Ascending aorta (tissue), 2 donors: ENCODE measurements around the gene SULT2B1. TPM values are rescaled to one million over a fixed set of nuclear protein-coding genes. Genes with fewer than 3 reads are reported as not detected.
A peak's percentile ranks its signal among the peaks of the same experiment; 100 is the strongest.
"Not testable (repeated sequence)": the region's sequence is repeated elsewhere in the genome, so short reads cannot be mapped to it uniquely, and the experiment has no call there.

ENCODE experiments used
- DNase-seq, 2 donors: peaks; one replicate each; pipeline ENCODE4 v3.0.0-alpha.2; 2019; ENCODE audit warnings: low spot score in 2 of 2
- H3K27ac ChIP-seq, 2 donors: fragments of 200-600 bp; sonication (generic); one replicate each; pipeline ENCODE4 v1.5.1; 2016 to 2017; ENCODE audit warnings: mild to moderate bottlenecking in 1 of 2
- H3K27me3 ChIP-seq: fragments of 200-600 bp; sonication (generic); one replicate; pipeline ENCODE4 v1.5.1; 2017
- H3K36me3 ChIP-seq, 2 donors: fragments of 200-600 bp; sonication (generic); one replicate each; pipeline ENCODE4 v1.5.1; 2016
- H3K4me1 ChIP-seq, 2 donors: fragments of 200-600 bp; sonication (generic); one replicate each; pipeline ENCODE4 v1.5.1; 2016 to 2017; ENCODE audit warnings: mild to moderate bottlenecking in 1 of 2
- H3K4me3 ChIP-seq, 2 donors: fragments of 200-600 bp; sonication (generic); one replicate each; pipeline ENCODE4 v1.5.1; 2016 to 2017; ENCODE audit warnings: mild to moderate bottlenecking in 1 of 2
- H3K9me3 ChIP-seq, 2 donors: fragments of 200-600 bp; sonication (generic); one replicate each; pipeline ENCODE4 v1.5.1; 2016
- CTCF ChIP-seq, 3 experiments: fragments of 200-600 bp in 2 of 3; fragments of 450-650 bp in 1 of 3; sonication (generic) in 2 of 3; IDR thresholded peaks; one replicate each; pipeline ENCODE4 v1.5.1; 2016 to 2019; ENCODE audit warnings: antibody characterized with exemption in 3 of 3, mild to moderate bottlenecking in 1 of 3, moderate library complexity in 1 of 3
- intact Hi-C: fragments of 100-400 bp; cut with DNase I; formaldehyde crosslinking; loops from one replicate; pipeline ENCODE4 v1.15.1; 2023
- total RNA-seq: library from RNA; depleted of rRNA; stranded (reverse); fragments of >200 nt; gene quantifications from one replicate; pipeline ENCODE4 v1.1.0, GENCODE V29; 2016

The SULT2B1 gene
- total RNA-seq, 1 donor from 2014 or later: not detected

- TF ChIP-seq CTCF (IDR thresholded peaks at IDR 0.05): no peak
- Histone ChIP-seq H3K27ac (no peak overlapping the region), H3K36me3 (no peaks in the 10 kb centered on the region), H3K4me1 (peaks cover 0 to 15% of the 10 kb centered on the region in 2 donors), H3K27me3 (peaks cover 4% of the 10 kb centered on the region), H3K9me3 (no peaks in the 10 kb centered on the region), H3K4me3 (peak overlapping the region in 1 of 2 donors; percentile 64)
- intact Hi-C loops: no loop called here
- DNase-seq: no peak
These were observed 39.3 kb upstream of the SULT2B1 start for GRCh38 chr19:48512504-48513288.

DNA sequence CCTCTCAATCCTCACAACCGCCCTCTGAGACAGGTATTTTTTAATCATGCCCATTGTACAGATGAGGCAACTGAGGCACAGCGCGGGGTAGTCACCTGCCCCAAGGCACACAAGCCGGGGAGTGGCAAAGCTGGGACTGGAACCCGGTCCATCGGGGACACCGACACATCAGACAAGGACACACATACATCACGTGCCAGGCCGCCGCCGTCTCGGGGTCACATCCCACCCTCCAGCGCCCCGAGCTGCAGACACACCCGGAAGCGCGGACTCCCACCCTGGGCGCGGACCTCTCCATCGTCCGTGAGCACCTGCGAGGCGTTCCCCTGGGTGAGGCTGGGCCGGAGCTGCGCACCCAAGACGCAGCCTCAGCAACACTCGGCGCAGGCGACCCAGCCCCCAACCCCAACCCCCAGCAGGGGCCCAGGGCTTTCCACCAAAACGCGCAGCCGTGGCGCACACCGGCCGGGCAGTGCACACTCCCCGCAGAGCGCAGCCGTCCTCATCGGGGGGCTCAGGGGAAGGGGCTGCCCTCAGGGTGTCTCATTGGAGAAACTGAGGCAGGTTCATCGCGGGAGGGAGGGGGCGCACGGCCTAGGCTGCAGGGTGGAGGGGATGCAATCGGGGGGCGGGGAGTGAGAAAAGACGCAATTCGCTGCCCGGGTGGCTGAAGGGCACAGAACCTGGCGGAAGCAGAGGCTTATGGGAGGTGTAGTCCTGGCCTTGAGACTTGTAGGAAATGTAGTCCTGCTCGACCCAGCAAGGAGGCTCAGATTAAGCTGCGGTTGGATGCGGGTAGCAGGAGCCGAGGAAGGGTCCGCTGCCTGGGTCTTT is 38.5 kb upstream of the SULT2B1 start:
- intact Hi-C loops: no loop called here
- H3K36me3 ChIP-seq: no peaks in the 10 kb centered on the region

DNA sequence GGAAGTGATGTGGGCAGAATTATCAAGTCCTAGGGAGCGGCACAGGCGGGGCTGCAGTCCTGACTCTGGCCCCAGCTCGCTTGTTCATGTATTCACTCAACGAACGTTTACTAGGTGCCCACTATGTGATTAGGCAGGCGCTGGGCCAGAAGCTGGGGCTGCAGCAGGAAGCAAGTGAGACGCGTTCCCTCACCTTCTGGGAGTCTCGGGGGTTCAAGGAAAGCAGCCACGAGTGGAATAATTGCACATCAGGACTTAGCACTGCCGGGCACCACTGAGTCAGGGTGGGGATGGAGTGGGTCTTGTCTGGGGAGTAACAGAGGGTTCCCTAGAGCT is 37.9 kb upstream of the SULT2B1 start:
- Histone ChIP-seq H3K27ac (no peak overlapping the region), H3K4me1 (peaks cover 0 to 15% of the 10 kb centered on the region in 2 donors), H3K36me3 (no peaks in the 10 kb centered on the region), H3K9me3 (no peaks in the 10 kb centered on the region), H3K27me3 (peaks cover 4% of the 10 kb centered on the region), H3K4me3 (peak overlapping the region; percentile 58 to 64)
- intact Hi-C loops: no loop called here
- DNase-seq: no peak
- TF ChIP-seq CTCF (IDR thresholded peaks at IDR 0.05): no peak

More for the DNA sequence above, 38.5 kb upstream of the SULT2B1 start:
- peaks cover 4% of the 10 kb centered on the region for H3K27me3 ChIP-seq
- peaks cover 0 to 15% of the 10 kb centered on the region in 2 donors for H3K4me1 ChIP-seq
- DNase-seq: peak in 1 of 2 donors; percentile 82
- no peak overlapping the region for H3K27ac ChIP-seq
- H3K9me3 ChIP-seq: no peaks in the 10 kb centered on the region
- TF ChIP-seq CTCF (IDR thresholded peaks at IDR 0.05): no peak
- H3K4me3 ChIP-seq: peak overlapping the region; percentile 58 to 64

GRCh38 chr19:48516536-48516935 is 35.4 kb upstream of the SULT2B1 start:
- peaks cover 0 to 8% of the 10 kb centered on the region in 2 donors for H3K4me1 ChIP-seq
- intact Hi-C loops: no loop called here
- H3K27ac ChIP-seq: no peak overlapping the region
- no peak overlapping the region for H3K4me3 ChIP-seq
- no peaks in the 10 kb centered on the region for H3K36me3 ChIP-seq
- DNase-seq: no peak
- no peak for TF ChIP-seq CTCF (IDR thresholded peaks at IDR 0.05)
- H3K27me3 ChIP-seq: no peaks in the 10 kb centered on the region
- H3K9me3 ChIP-seq: no peaks in the 10 kb centered on the region

DNA sequence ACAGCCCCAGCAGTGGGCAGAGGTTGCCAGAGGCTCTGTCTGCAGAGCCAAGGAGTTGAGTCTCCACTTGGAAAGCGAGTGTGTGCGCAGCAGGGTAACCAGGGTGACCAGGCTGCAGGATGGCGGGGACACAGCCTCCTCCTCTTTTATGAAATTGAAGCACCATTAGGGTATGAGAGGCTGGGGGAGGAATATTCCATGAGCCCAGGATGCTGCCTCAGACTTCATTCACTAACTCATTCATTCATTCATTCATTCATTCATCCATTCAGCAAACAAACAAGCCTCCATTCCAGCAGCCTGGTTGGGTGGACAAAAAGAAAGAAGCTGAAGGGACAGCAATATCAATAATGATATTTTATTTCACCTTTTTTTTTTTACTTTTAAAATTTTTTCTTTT is 33.8 kb upstream of the SULT2B1 start:
- TF ChIP-seq CTCF (IDR thresholded peaks at IDR 0.05): no peak
- intact Hi-C loops: no loop called here
- H3K9me3 ChIP-seq: no peaks in the 10 kb centered on the region
- no peak for DNase-seq
- no peak overlapping the region for H3K4me3 ChIP-seq
- peaks cover 0 to 8% of the 10 kb centered on the region in 2 donors for H3K4me1 ChIP-seq
- no peaks in the 10 kb centered on the region for H3K36me3 ChIP-seq
- H3K27me3 ChIP-seq: no peaks in the 10 kb centered on the region
- H3K27ac ChIP-seq: no peak overlapping the region

- H3K27me3 ChIP-seq, DNase-seq, H3K9me3 ChIP-seq, H3K27ac ChIP-seq, H3K4me3 ChIP-seq, intact Hi-C loops, H3K36me3 ChIP-seq, H3K4me1 ChIP-seq: not testable (repeated sequence)
These were observed 32.5 kb upstream of the SULT2B1 start for GRCh38 chr19:48519426-48519825.
